RWPE1 (cell line): ENCODE measurements around the gene FNDC4.

Experiments used
- CTCF ChIA-PET: fragments of 350-600 bp; sonication (Branson Sonifier 250); formaldehyde crosslinking; extraction: SDS; loops from one replicate; lab custom pipeline; 2021; lab: Yijun Ruan, JAX
- POLR2A ChIA-PET: fragments of 400-600 bp; formaldehyde crosslinking; extraction: SDS; loops from one replicate; lab custom pipeline; 2020; ENCODE audit warnings: antibody characterized with exemption; ENCODE audit not compliant: low non-redundant PET; lab: Yijun Ruan, JAX
- DNase-seq: peaks from one replicate; pipeline ENCODE4 v3.0.0; 2012; ENCODE audit warnings: low spot score
- H3K27ac ChIP-seq: fragments of 450-650 bp; 2 replicates; pipeline ENCODE4 v1.5.1; 2017
- TF ChIP-seq, protein P1 (sequence below): fragments of 450-650 bp; conservative IDR thresholded peaks from 2 replicates; pipeline ENCODE4 v1.5.1; 2017; ENCODE audit warnings: low read depth, mild to moderate bottlenecking

FNDC4 gene

DNA sequence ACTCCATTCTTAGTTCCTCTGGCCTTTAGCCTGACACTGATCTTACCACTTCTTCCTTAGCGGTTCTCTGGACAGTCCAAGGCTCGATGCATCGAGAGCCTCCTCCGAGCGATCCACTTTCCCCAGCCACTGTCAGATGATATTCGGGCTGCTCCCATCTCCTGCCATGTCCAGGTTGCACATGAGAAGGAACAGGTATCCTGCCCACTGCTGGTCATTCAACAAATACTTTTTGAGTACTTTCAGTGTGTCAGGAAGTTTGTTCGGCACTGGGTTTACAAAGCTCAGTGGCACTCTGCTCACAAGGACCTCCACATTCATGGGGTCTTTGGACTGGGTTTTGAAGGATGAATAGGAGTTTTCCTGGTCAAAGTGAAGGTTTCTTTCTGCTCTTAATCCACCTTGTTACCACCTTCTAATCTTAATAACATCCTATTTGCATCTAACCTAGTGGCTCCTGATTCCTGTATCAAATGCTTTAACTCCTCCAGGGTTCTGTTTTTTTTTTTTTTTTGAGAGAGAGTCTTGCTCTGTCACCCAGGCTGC lies 27.5 kb upstream of the FNDC4 start:
- no peak overlapping the region for H3K27ac ChIP-seq
- POLR2A ChIA-PET, result no interaction called here
- DNase-seq, result no peak
- TF ChIP-seq, protein P1, sequence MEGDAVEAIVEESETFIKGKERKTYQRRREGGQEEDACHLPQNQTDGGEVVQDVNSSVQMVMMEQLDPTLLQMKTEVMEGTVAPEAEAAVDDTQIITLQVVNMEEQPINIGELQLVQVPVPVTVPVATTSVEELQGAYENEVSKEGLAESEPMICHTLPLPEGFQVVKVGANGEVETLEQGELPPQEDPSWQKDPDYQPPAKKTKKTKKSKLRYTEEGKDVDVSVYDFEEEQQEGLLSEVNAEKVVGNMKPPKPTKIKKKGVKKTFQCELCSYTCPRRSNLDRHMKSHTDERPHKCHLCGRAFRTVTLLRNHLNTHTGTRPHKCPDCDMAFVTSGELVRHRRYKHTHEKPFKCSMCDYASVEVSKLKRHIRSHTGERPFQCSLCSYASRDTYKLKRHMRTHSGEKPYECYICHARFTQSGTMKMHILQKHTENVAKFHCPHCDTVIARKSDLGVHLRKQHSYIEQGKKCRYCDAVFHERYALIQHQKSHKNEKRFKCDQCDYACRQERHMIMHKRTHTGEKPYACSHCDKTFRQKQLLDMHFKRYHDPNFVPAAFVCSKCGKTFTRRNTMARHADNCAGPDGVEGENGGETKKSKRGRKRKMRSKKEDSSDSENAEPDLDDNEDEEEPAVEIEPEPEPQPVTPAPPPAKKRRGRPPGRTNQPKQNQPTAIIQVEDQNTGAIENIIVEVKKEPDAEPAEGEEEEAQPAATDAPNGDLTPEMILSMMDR, result no peak
- CTCF ChIA-PET, result interaction anchor here (0.6 kb wide), 1 partner anchor 1375 kb away, joined by 3 read pairs; no protein-coding TSS in a partner anchor

DNA sequence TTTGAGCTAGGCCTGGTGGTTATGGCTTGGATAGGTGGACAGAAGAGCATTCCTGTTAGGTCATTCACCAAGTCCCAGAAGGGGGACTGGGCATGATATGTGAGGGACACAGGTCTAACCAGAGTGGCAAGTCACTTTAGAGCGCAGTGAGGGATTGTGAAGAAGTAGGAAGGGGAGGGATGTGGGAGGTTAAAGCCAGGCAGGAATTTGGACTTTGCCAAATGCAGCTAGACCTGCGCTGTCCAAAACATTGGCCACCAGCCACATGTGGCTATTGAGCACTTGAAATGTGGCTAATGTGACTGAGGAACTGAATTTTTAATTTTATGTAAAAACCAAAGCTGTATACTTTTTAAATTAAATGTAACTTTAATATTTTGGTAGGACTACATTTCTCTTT lies 25.3 kb upstream of the FNDC4 start:
- no peak for DNase-seq
- TF ChIP-seq, protein P1, result no peak
- H3K27ac ChIP-seq, result no peak overlapping the region
- CTCF ChIA-PET, result interaction anchor here (0.6 kb wide), 1 partner anchor 29 kb away, joined by 3 read pairs; no protein-coding TSS in a partner anchor
- POLR2A ChIA-PET, result no interaction called here

DNA sequence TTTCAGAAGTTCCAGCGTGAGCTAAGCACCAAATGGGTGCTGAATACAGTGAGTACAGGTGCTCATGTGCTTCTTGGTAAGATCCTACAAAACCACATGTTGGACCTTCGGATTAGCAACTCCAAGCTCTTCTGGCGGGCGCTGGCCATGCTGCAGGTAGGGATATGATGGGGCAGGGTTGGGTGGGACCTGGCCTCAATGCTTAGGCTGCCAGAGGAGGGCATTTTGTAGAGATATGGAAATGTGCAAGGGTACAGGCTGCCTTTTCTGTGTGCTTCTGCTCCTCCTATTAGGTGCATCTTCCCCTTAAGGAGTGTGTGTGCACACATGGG lies 23.7 kb upstream of the FNDC4 start:
- no peak overlapping the region for H3K27ac ChIP-seq
- ChIA-PET POLR2A (no interaction called here), CTCF (interaction anchor here (1.0 kb wide), 1 partner anchor 13 kb away, joined by 4 read pairs; no protein-coding TSS in a partner anchor)
- DNase-seq, result no peak
- TF ChIP-seq, protein P1, result no peak

DNA sequence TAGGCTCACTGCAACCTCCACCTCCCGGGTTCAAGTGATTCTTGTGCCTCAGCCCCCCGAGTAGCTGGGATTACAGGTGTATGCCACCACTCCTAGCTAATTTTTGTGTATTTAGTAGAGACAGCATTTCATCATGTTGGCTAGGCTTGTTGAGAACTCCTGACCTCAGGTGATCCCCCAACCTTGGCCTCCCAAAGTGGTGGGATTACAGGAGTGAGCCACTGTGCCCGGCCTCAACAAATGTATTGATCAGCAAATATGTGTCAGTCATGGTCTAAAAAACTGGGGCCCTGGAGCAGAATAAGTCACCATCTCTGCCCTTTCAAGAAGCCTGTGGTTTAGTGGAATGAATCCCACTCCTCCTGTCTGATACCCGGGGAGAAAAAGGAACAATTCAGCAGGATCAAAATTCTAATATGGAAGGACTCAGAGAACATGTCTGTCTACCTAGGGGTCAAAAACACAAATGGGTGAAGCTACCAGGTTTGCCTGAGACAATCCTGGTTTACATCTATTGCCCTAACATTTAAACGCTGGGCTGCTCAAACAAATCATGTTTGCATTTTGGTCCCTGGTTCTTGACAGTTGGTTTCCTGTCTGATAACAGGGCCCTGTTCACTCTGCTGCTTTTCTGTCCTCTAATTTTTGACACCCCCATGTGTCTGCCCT lies 23.2 kb upstream of the FNDC4 start:
- no peak overlapping the region for H3K27ac ChIP-seq
- ChIA-PET POLR2A (no interaction called here), CTCF (interaction anchor here (0.6 to 1.0 kb wide), 2 partner anchors 13 to 14 kb away, joined by 3 to 4 read pairs; no protein-coding TSS in a partner anchor)
- TF ChIP-seq, protein P1, result no peak
- DNase-seq, result no peak

DNA sequence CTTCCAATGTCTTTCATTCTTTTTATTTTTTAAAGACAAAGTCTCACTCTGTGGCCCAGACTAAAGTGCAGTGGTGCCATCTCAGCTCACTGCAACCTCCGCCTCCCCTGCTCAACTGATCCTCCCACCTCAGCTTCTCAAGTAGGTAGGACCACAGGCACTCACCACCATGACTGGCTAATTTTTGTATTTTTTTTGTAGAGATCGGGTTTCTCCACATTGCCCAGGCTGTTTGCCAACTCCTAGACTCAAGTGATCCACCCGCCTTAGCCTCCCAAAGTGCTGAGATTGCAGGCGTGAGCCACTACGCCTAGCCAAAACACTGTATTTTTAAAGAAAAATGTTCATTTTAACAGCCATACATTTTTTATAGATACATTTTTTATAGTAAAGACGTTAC lies 14.3 kb upstream of the FNDC4 start:
- ChIA-PET CTCF (no interaction called here), POLR2A (no interaction called here)
- TF ChIP-seq, protein P1, result no peak
- no peak for DNase-seq
- H3K27ac ChIP-seq, result no peak overlapping the region

DNA sequence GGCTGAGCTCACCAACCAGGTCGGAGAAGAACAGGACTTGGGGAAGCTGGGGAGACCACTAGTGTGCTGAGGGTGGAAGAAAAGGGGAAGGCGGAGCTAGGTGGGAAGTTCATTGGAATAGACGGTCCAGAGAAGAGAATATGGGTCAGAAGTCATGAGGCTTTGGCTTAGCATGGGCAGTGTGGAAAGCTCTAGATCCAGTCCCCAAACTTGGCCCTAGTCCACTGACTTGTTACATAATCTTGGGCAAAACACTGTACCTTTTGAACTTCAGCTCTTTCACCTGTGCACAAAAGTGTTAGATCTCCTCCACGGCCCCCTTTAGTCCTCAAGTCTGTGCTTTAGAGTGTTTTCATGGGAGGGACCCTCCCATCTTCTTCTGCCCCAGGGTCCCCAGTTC lies 12.3 kb upstream of the FNDC4 start:
- no peak for DNase-seq
- ChIA-PET CTCF (no interaction called here), POLR2A (no interaction called here)
- TF ChIP-seq, protein P1, result no peak
- no peak overlapping the region for H3K27ac ChIP-seq
